IMR-90 (cell line): ENCODE results near the gene C5.

Experiments used
- CEBPB ChIP-seq: IDR thresholded peaks from 2 replicates; pipeline ENCODE4 v1.6.1; 2012; ENCODE audit warnings: low read depth, low read length, improper control_type of control experiment
- CHD1 ChIP-seq: IDR thresholded peaks from 2 replicates; pipeline ENCODE4 v1.6.1; 2012; ENCODE audit warnings: low read depth, low read length, improper control_type of control experiment
- MAFK ChIP-seq: IDR thresholded peaks from 2 replicates; pipeline ENCODE4 v1.6.1; 2012; ENCODE audit warnings: low read depth, low read length, improper control_type of control experiment
- MAZ ChIP-seq: IDR thresholded peaks from 2 replicates; pipeline ENCODE4 v1.6.1; 2012; ENCODE audit warnings: low read depth, mild to moderate bottlenecking, low read length, improper control_type of control experiment, moderate library complexity, borderline replicate concordance
- MXI1 ChIP-seq: IDR thresholded peaks from 2 replicates; pipeline ENCODE4 v1.6.1; 2012; ENCODE audit warnings: low read depth, mild to moderate bottlenecking, low read length, moderate library complexity, borderline replicate concordance
- POLR2A ChIP-seq: IDR thresholded peaks from 2 replicates; pipeline ENCODE4 v1.6.1; 2012; ENCODE audit warnings: mild to moderate bottlenecking, low read depth, low read length
- RAD21 ChIP-seq: IDR thresholded peaks from 2 replicates; pipeline ENCODE4 v1.6.1; 2012; ENCODE audit warnings: low read length, improper control_type of control experiment
- RCOR1 ChIP-seq: IDR thresholded peaks from 2 replicates; pipeline ENCODE4 v1.6.1; 2012; ENCODE audit warnings: mild to moderate bottlenecking, low read length, improper control_type of control experiment; ENCODE audit not compliant: insufficient replicate concordance
- RFX5 ChIP-seq: IDR thresholded peaks from 2 replicates; pipeline ENCODE4 v1.8.0; 2012; ENCODE audit warnings: low read depth, mild to moderate bottlenecking, low read length, moderate library complexity
- USF2 ChIP-seq: fragments of 150-350 bp; IDR thresholded peaks from 2 replicates; pipeline ENCODE4 v1.6.1; 2017; ENCODE audit warnings: mild to moderate bottlenecking, antibody characterized with exemption, low read length, low read depth
- TF ChIP-seq, protein P1 (sequence below): conservative IDR thresholded peaks from 2 replicates; pipeline ENCODE4 v1.5.1; 2012; ENCODE audit warnings: mild to moderate bottlenecking, low read depth, low read length, improper control_type of control experiment

- TF ChIP-seq, protein P1, sequence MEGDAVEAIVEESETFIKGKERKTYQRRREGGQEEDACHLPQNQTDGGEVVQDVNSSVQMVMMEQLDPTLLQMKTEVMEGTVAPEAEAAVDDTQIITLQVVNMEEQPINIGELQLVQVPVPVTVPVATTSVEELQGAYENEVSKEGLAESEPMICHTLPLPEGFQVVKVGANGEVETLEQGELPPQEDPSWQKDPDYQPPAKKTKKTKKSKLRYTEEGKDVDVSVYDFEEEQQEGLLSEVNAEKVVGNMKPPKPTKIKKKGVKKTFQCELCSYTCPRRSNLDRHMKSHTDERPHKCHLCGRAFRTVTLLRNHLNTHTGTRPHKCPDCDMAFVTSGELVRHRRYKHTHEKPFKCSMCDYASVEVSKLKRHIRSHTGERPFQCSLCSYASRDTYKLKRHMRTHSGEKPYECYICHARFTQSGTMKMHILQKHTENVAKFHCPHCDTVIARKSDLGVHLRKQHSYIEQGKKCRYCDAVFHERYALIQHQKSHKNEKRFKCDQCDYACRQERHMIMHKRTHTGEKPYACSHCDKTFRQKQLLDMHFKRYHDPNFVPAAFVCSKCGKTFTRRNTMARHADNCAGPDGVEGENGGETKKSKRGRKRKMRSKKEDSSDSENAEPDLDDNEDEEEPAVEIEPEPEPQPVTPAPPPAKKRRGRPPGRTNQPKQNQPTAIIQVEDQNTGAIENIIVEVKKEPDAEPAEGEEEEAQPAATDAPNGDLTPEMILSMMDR, result no peak
- TF ChIP-seq USF2 (no peak), MAFK (no peak), POLR2A (no peak), CHD1 (no peak), RFX5 (no peak), RAD21 (no peak), MAZ (no peak), CEBPB (no peak), MXI1 (no peak), RCOR1 (no peak)
Observed at GRCh38 chr9:121029469-121029868, 20.6 kb downstream of the C5 start.
